HepG2 (cell line): ENCODE data around the gene SFXN5. TPM values are rescaled to one million over a fixed set of nuclear protein-coding genes. Genes with fewer than 3 reads are reported as not detected.

ENCODE experiments used
- ARID3A ChIP-seq: IDR thresholded peaks from 2 replicates; pipeline ENCODE4 v1.6.1; 2012; ENCODE audit warnings: low read depth, low read length, improper control_type of control experiment
- BORCS8-MEF2B ChIP-seq: sonication (generic); formaldehyde crosslinking; IDR thresholded peaks from 2 replicates; pipeline ENCODE4 v1.8.0; 2022; ENCODE audit warnings: mild to moderate bottlenecking, missing genetic modification reagents
- CREB1 ChIP-seq, 2 experiments: fragments of 450-650 bp in 1 of 2; IDR thresholded peaks; 2 replicates each; pipeline ENCODE4 v1.6.1; 2016 to 2017; ENCODE audit warnings: control low read depth in 1 of 2, mild to moderate bottlenecking in 1 of 2, missing compliant biosample characterization in 1 of 2, missing genetic modification characterization in 1 of 2
- EEA1 ChIP-seq: sonication (generic); formaldehyde crosslinking; IDR thresholded peaks from 2 replicates; pipeline ENCODE4 v1.5.1; 2020; ENCODE audit warnings: mild to moderate bottlenecking, missing genetic modification reagents, borderline replicate concordance
- ELF3 ChIP-seq: IDR thresholded peaks from 2 replicates; pipeline ENCODE4 v1.6.1; 2016; ENCODE audit warnings: missing genetic modification reagents, missing compliant biosample characterization
- ERF ChIP-seq: IDR thresholded peaks from 2 replicates; pipeline ENCODE4 v1.6.1; 2018; ENCODE audit warnings: missing biosample characterization, missing genetic modification reagents
- FOXC1 ChIP-seq: sonication (generic); formaldehyde crosslinking; IDR thresholded peaks from 2 replicates; pipeline ENCODE4 v1.8.0; 2022; ENCODE audit warnings: mild to moderate bottlenecking, missing genetic modification reagents, borderline replicate concordance
- GATAD1 ChIP-seq: IDR thresholded peaks from 2 replicates; pipeline ENCODE4 v1.6.1; 2016; ENCODE audit warnings: missing genetic modification reagents, missing compliant biosample characterization
- HOXA7 ChIP-seq: sonication (generic); formaldehyde crosslinking; IDR thresholded peaks from 2 replicates; pipeline ENCODE4 v1.8.1; 2022; ENCODE audit warnings: mild to moderate bottlenecking, missing genetic modification reagents, moderate library complexity
- KAT2B ChIP-seq: fragments of 150-350 bp; IDR thresholded peaks from 2 replicates; pipeline ENCODE4 v1.6.1; 2014; ENCODE audit warnings: low read depth, low read length, borderline replicate concordance
- MEIS2 ChIP-seq: sonication (generic); formaldehyde crosslinking; IDR thresholded peaks from 2 replicates; pipeline ENCODE4 v1.9.0; 2021; ENCODE audit warnings: mild to moderate bottlenecking, missing genetic modification reagents
- MXI1 ChIP-seq: IDR thresholded peaks from 3 replicates; pipeline ENCODE4 v1.6.1; 2012; ENCODE audit warnings: low read depth, low read length, inconsistent platforms, borderline replicate concordance
- PRDM10 ChIP-seq: sonication (generic); formaldehyde crosslinking; IDR thresholded peaks from 2 replicates; pipeline ENCODE4 v1.4.0; 2020; ENCODE audit warnings: low read depth, missing genetic modification reagents
- SAP130 ChIP-seq: IDR thresholded peaks from 2 replicates; pipeline ENCODE4 v1.6.1; 2016; ENCODE audit warnings: low read depth
- TOE1 ChIP-seq: sonication (generic); formaldehyde crosslinking; IDR thresholded peaks from 2 replicates; pipeline ENCODE4 v1.4.0; 2020; ENCODE audit warnings: mild to moderate bottlenecking, missing genetic modification reagents
- TRIM24 ChIP-seq: sonication (generic); formaldehyde crosslinking; IDR thresholded peaks from 2 replicates; pipeline ENCODE4 v1.8.0; 2022; ENCODE audit warnings: mild to moderate bottlenecking, missing genetic modification reagents
- ZNF180 ChIP-seq: sonication (generic); formaldehyde crosslinking; IDR thresholded peaks from 2 replicates; pipeline ENCODE4 v1.4.0; 2020; ENCODE audit warnings: low read depth, missing genetic modification reagents, borderline replicate concordance
- ZNF260 ChIP-seq: sonication (generic); formaldehyde crosslinking; IDR thresholded peaks from 2 replicates; pipeline ENCODE4 v1.4.0; 2020; ENCODE audit warnings: missing genetic modification reagents, low read depth, mild to moderate bottlenecking, borderline replicate concordance
- ZNF557 ChIP-seq: sonication (generic); formaldehyde crosslinking; IDR thresholded peaks from 2 replicates; pipeline ENCODE4 v1.4.0; 2020; ENCODE audit warnings: missing genetic modification reagents
- ZNF563 ChIP-seq: sonication (generic); formaldehyde crosslinking; IDR thresholded peaks from 2 replicates; pipeline ENCODE4 v1.8.0; 2022; ENCODE audit warnings: mild to moderate bottlenecking, moderate library complexity, missing genetic modification reagents
- ZNF572 ChIP-seq: sonication (generic); formaldehyde crosslinking; IDR thresholded peaks from 2 replicates; pipeline ENCODE4 v1.5.1; 2020; ENCODE audit warnings: mild to moderate bottlenecking, missing genetic modification reagents
- polyA plus RNA-seq, 8 experiments: library from polyadenylated mRNA; depleted of rRNA in 3 of 8; stranded (reverse) in 7 of 8; unstranded in 1 of 8; fragments of >200 nt; fragmentation: Illumina TruSeq in 4 of 8; extraction: Trizol in 4 of 8; gene quantifications; 2 replicates each; pipeline versions ENCODE4 v1.2.1 to v1.2.3, GENCODE V29; 2011 to 2016; ENCODE audit warnings: low read depth in 4 of 8, missing spikeins in 1 of 8, mixed read lengths in 1 of 8; ENCODE audit not compliant: insufficient read depth in 1 of 8
- total RNA-seq, 5 experiments: library from RNA; depleted of rRNA; stranded (reverse); fragments of >200 nt; fragmentation: Illumina TruSeq; extraction: Trizol; gene quantifications; 2 replicates each; pipeline ENCODE4 v1.2.3, GENCODE V29; 2016; ENCODE audit warnings: low read depth in 1 of 5
- TF ChIP-seq, protein P1 (sequence below): IDR thresholded peaks from 2 replicates; pipeline ENCODE4 v1.6.1; 2016; ENCODE audit warnings: low read depth, control low read depth
- TF ChIP-seq, protein P2 (sequence below): sonication (generic); formaldehyde crosslinking; IDR thresholded peaks from 2 replicates; pipeline ENCODE4 v1.5.0; 2020; ENCODE audit warnings: mild to moderate bottlenecking, missing genetic modification reagents

SFXN5 gene
- total and polyA plus RNA-seq, 2 of the 13 experiments (the other 11 are each of a cell fraction or from before 2014, with no cell fraction given), result 34.9 to 37.4 TPM

DNA sequence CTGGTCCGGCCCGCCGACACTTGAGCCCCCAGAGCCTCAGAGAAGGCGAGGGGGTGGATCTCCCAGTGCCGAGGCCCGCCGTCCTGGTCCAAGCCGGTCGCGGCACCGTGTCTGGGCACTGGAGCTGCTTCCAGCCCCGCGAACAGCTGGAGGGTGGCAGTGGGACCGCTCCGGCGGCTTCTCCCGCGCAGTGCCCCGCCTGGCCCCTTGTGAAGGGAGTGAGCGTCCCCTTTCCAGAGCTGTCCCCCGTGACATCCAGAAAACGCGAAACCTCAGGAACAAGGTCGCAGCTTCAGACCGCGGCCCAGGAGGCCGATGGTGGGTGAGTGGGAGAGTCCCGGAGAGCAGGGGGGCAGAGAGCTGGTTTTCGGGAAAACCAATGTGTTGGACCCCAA, 154.8 kb downstream of the SFXN5 start (continued):
- no peak for TF ChIP-seq ARID3A
- TF ChIP-seq, protein P1, sequence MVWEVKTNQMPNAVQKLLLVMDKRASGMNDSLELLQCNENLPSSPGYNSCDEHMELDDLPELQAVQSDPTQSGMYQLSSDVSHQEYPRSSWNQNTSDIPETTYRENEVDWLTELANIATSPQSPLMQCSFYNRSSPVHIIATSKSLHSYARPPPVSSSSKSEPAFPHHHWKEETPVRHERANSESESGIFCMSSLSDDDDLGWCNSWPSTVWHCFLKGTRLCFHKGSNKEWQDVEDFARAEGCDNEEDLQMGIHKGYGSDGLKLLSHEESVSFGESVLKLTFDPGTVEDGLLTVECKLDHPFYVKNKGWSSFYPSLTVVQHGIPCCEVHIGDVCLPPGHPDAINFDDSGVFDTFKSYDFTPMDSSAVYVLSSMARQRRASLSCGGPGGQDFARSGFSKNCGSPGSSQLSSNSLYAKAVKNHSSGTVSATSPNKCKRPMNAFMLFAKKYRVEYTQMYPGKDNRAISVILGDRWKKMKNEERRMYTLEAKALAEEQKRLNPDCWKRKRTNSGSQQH (CRISPR knock-in tag), result no peak
- no peak for TF ChIP-seq ERF (CRISPR knock-in tag)
- TF ChIP-seq ELF3 (CRISPR knock-in tag), result no peak
- TF ChIP-seq TOE1, result no peak
- TF ChIP-seq GATAD1, result no peak
- TF ChIP-seq CREB1 (IDR thresholded peaks at IDR 0.05), result no peak
- TF ChIP-seq CREB1 (CRISPR knock-in tag; IDR thresholded peaks at IDR 0.05), result no peak
- no peak for TF ChIP-seq EEA1 (CRISPR knock-in tag)
- no peak for TF ChIP-seq FOXC1
- TF ChIP-seq BORCS8-MEF2B, result no peak
- TF ChIP-seq ZNF563 (CRISPR knock-in tag), result 0 out of 2 replicates have a peak, but pooled peaks have one; percentile 16
- TF ChIP-seq SAP130 (CRISPR knock-in tag), result no peak
- no peak for TF ChIP-seq TRIM24 (CRISPR knock-in tag)
- TF ChIP-seq ZNF260, result no peak
- TF ChIP-seq, protein P2, sequence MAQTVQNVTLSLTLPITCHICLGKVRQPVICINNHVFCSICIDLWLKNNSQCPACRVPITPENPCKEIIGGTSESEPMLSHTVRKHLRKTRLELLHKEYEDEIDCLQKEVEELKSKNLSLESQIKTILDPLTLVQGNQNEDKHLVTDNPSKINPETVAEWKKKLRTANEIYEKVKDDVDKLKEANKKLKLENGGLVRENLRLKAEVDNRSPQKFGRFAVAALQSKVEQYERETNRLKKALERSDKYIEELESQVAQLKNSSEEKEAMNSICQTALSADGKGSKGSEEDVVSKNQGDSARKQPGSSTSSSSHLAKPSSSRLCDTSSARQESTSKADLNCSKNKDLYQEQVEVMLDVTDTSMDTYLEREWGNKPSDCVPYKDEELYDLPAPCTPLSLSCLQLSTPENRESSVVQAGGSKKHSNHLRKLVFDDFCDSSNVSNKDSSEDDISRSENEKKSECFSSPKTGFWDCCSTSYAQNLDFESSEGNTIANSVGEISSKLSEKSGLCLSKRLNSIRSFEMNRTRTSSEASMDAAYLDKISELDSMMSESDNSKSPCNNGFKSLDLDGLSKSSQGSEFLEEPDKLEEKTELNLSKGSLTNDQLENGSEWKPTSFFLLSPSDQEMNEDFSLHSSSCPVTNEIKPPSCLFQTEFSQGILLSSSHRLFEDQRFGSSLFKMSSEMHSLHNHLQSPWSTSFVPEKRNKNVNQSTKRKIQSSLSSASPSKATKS (CRISPR knock-in tag), result no peak
- no peak for TF ChIP-seq ZNF572 (CRISPR knock-in tag)
- no peak for TF ChIP-seq ZNF180 (CRISPR knock-in tag)
- TF ChIP-seq MXI1, result no peak
- TF ChIP-seq KAT2B, result no peak
- 0 out of 2 replicates have a peak, but pooled peaks have one; percentile 7 for TF ChIP-seq MEIS2
- TF ChIP-seq HOXA7 (CRISPR knock-in tag), result no peak
- TF ChIP-seq PRDM10 (CRISPR knock-in tag), result 0 out of 2 replicates have a peak, but pooled peaks have one; percentile 3
- 0 out of 2 replicates have a peak, but pooled peaks have one; percentile 4 for TF ChIP-seq ZNF557
